Progenitor cell of endocrine pancreas (in vitro differentiated cells): Measurements from ENCODE around the gene IGF1R. TPM values are rescaled to one million over a fixed set of nuclear protein-coding genes. Genes with fewer than 3 reads are reported as not detected.

ENCODE experiments used
- DNase-seq: peaks from one replicate; pipeline ENCODE4 v3.0.0; 2021; ENCODE audit warnings: low spot score; ENCODE audit not compliant: unreplicated experiment
- H3K27ac Mint-ChIP-seq: 2 replicates; pipeline ENCODE4 v1.8.0; 2021; ENCODE audit warnings: mild to moderate bottlenecking, moderate library complexity, mixed read lengths
- H3K27me3 Mint-ChIP-seq: 2 replicates; pipeline ENCODE4 v1.8.0; 2021; ENCODE audit warnings: mixed read lengths
- H3K36me3 Mint-ChIP-seq: 2 replicates; pipeline ENCODE4 v1.8.0; 2022; ENCODE audit warnings: mixed read lengths; ENCODE audit not compliant: insufficient read depth
- H3K4me1 Mint-ChIP-seq: 2 replicates; pipeline ENCODE4 v1.8.0; 2021; ENCODE audit warnings: low read depth, mixed read lengths
- H3K4me3 Mint-ChIP-seq: 2 replicates; pipeline ENCODE4 v1.8.0; 2021; ENCODE audit warnings: low read depth, mild to moderate bottlenecking, moderate library complexity, mixed read lengths
- H3K9me3 Mint-ChIP-seq: 2 replicates; pipeline ENCODE4 v1.8.0; 2021; ENCODE audit warnings: low read depth, mixed read lengths
- CTCF ChIP-seq: fragments of 200-600 bp; sonication (generic); IDR thresholded peaks from one replicate; pipeline ENCODE4 v1.5.0; 2021; ENCODE audit warnings: antibody characterized with exemption, mild to moderate bottlenecking; ENCODE audit not compliant: unreplicated experiment
- total RNA-seq: library from RNA; stranded (reverse); gene quantifications from 2 replicates; pipeline ENCODE4 v1.2.1, GENCODE V29; 2021

Gene IGF1R
- total RNA-seq, 1 donor from 2014 or later, result 106 TPM

GRCh38 chr15:98723195-98723594 is 74.9 kb downstream of the IGF1R start:
- H3K4me3 Mint-ChIP-seq, result no peak overlapping the region
- no peaks in the 10 kb centered on the region for H3K27me3 Mint-ChIP-seq
- TF ChIP-seq CTCF, result no peak
- peaks cover 70% of the 10 kb centered on the region for H3K4me1 Mint-ChIP-seq
- no peak overlapping the region for H3K27ac Mint-ChIP-seq
- DNase-seq, result no peak
- no peaks in the 10 kb centered on the region for H3K36me3 Mint-ChIP-seq
- H3K9me3 Mint-ChIP-seq, result no peaks in the 10 kb centered on the region

- no peak for TF ChIP-seq CTCF
- H3K27ac Mint-ChIP-seq, result peak overlapping the region; percentile 95
- no peaks in the 10 kb centered on the region for H3K9me3 Mint-ChIP-seq
- peaks cover 69% of the 10 kb centered on the region for H3K4me1 Mint-ChIP-seq
- no peak for DNase-seq
- peak overlapping the region; percentile 30 for H3K4me3 Mint-ChIP-seq
- no peaks in the 10 kb centered on the region for H3K27me3 Mint-ChIP-seq
- H3K36me3 Mint-ChIP-seq, result no peaks in the 10 kb centered on the region
These were observed 75.7 kb downstream of the IGF1R start for GRCh38 chr15:98724048-98724447.

GRCh38 chr15:98724494-98724893 is 76.2 kb downstream of the IGF1R start:
- H3K36me3 Mint-ChIP-seq, result no peaks in the 10 kb centered on the region
- H3K27me3 Mint-ChIP-seq, result no peaks in the 10 kb centered on the region
- DNase-seq, result no peak
- no peak overlapping the region for H3K4me3 Mint-ChIP-seq
- peaks cover 71% of the 10 kb centered on the region for H3K4me1 Mint-ChIP-seq
- no peak for TF ChIP-seq CTCF
- H3K9me3 Mint-ChIP-seq, result no peaks in the 10 kb centered on the region
- H3K27ac Mint-ChIP-seq, result peak overlapping the region; percentile 95

- peak overlapping the region; percentile 73 for H3K27ac Mint-ChIP-seq
- H3K4me3 Mint-ChIP-seq, result no peak overlapping the region
- TF ChIP-seq CTCF, result no peak
- no peaks in the 10 kb centered on the region for H3K27me3 Mint-ChIP-seq
- H3K4me1 Mint-ChIP-seq, result peaks cover 72% of the 10 kb centered on the region
- no peaks in the 10 kb centered on the region for H3K9me3 Mint-ChIP-seq
- no peaks in the 10 kb centered on the region for H3K36me3 Mint-ChIP-seq
- no peak for DNase-seq
These were observed 77.5 kb downstream of the IGF1R start for GRCh38 chr15:98725874-98726273.

GRCh38 chr15:98727115-98728040 is 79.0 kb downstream of the IGF1R start:
- peak overlapping the region; percentile 100 for H3K27ac Mint-ChIP-seq
- TF ChIP-seq CTCF, result no peak
- no peaks in the 10 kb centered on the region for H3K27me3 Mint-ChIP-seq
- DNase-seq, result peak; percentile 61
- no peaks in the 10 kb centered on the region for H3K9me3 Mint-ChIP-seq
- peaks cover 61% of the 10 kb centered on the region for H3K4me1 Mint-ChIP-seq
- H3K36me3 Mint-ChIP-seq, result no peaks in the 10 kb centered on the region
- peak overlapping the region; percentile 33 for H3K4me3 Mint-ChIP-seq
